ENCODE data around the gene CAMTA1. TPM values are rescaled to one million over a fixed set of nuclear protein-coding genes. Genes with fewer than 3 reads are reported as not detected.

The CAMTA1 gene
- polyA plus RNA-seq, 1 donor from 2014 or later = 162 TPM

DNA sequence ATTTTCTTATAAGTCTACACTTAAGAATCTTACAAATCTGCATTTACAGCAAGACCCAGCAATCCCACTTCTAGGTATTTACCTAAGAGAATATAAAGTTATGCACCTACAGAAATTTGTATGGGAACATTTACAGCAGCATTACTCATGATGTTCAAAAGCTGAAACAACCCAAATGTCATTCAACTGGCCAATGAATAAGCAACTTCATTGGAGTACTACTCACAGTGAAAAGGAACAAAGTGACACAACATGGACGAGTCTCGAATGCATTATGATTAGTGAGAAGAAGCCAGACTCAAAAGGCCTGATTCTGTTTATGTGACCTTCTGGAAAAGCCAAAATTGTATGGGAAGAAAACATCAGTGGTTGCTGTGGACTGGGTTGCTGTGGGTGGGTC, 116.9 kb downstream of the CAMTA1 start:
- Histone ChIP-seq H3K4me3 (ENCODE audit: low read length) (no peak overlapping the region), H3K27ac (ENCODE audit: low read length) (no peak overlapping the region), H4K20me1 (ENCODE audit: insufficient read depth) (no peaks in the 10 kb centered on the region), H3K36me3 (ENCODE audit: insufficient read depth, low read length) (no peaks in the 10 kb centered on the region), H3K9ac (ENCODE audit: low read length) (no peak overlapping the region), H3K79me2 (replicated peaks; ENCODE audit: insufficient read depth, low read length) (no peaks in the 10 kb centered on the region), H3K9me2 (ENCODE audit: insufficient read depth, low read length) (no peaks in the 10 kb centered on the region), H3F3A (ENCODE audit: insufficient read depth, low read length, poor library complexity, severe bottlenecking) (no peaks in the 10 kb centered on the region), H3K27me3 (ENCODE audit: insufficient read depth, low read depth, low read length) (no peaks in the 10 kb centered on the region), H2AFZ (ENCODE audit: low read depth, low read length) (no peak overlapping the region), H3K4me2 (ENCODE audit: low read length) (no peak overlapping the region), H3K9me3 (ENCODE audit: low read length) (no peaks in the 10 kb centered on the region)
- no peak for TF ChIP-seq POLR2AphosphoS5 (IDR thresholded peaks at IDR 0.05)
- TF ChIP-seq TAF1 (IDR thresholded peaks at IDR 0.05; ENCODE audit: low read depth) = no peak
- TF ChIP-seq, protein P1, sequence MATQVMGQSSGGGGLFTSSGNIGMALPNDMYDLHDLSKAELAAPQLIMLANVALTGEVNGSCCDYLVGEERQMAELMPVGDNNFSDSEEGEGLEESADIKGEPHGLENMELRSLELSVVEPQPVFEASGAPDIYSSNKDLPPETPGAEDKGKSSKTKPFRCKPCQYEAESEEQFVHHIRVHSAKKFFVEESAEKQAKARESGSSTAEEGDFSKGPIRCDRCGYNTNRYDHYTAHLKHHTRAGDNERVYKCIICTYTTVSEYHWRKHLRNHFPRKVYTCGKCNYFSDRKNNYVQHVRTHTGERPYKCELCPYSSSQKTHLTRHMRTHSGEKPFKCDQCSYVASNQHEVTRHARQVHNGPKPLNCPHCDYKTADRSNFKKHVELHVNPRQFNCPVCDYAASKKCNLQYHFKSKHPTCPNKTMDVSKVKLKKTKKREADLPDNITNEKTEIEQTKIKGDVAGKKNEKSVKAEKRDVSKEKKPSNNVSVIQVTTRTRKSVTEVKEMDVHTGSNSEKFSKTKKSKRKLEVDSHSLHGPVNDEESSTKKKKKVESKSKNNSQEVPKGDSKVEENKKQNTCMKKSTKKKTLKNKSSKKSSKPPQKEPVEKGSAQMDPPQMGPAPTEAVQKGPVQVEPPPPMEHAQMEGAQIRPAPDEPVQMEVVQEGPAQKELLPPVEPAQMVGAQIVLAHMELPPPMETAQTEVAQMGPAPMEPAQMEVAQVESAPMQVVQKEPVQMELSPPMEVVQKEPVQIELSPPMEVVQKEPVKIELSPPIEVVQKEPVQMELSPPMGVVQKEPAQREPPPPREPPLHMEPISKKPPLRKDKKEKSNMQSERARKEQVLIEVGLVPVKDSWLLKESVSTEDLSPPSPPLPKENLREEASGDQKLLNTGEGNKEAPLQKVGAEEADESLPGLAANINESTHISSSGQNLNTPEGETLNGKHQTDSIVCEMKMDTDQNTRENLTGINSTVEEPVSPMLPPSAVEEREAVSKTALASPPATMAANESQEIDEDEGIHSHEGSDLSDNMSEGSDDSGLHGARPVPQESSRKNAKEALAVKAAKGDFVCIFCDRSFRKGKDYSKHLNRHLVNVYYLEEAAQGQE (IDR thresholded peaks at IDR 0.05; ENCODE audit: borderline replicate concordance) = no peak
- TF ChIP-seq SMC3 (conservative IDR thresholded peaks at IDR 0.05; ENCODE audit: poor library complexity) = no peak
- TF ChIP-seq MXI1 (conservative IDR thresholded peaks at IDR 0.05; ENCODE audit: poor library complexity, severe bottlenecking) = no peak
- no peak for TF ChIP-seq EZH2 (IDR thresholded peaks at IDR 0.05; ENCODE audit: borderline replicate concordance, insufficient read depth, low read length, poor library complexity, severe bottlenecking)
- TF ChIP-seq RAD21 (conservative IDR thresholded peaks at IDR 0.05) = no peak
- no peak for TF ChIP-seq EP300 (conservative IDR thresholded peaks at IDR 0.05; ENCODE audit: poor library complexity, severe bottlenecking)
- TF ChIP-seq CTCF (IDR thresholded peaks at IDR 0.05; ENCODE audit: poor library complexity, severe bottlenecking) = no peak

DNA sequence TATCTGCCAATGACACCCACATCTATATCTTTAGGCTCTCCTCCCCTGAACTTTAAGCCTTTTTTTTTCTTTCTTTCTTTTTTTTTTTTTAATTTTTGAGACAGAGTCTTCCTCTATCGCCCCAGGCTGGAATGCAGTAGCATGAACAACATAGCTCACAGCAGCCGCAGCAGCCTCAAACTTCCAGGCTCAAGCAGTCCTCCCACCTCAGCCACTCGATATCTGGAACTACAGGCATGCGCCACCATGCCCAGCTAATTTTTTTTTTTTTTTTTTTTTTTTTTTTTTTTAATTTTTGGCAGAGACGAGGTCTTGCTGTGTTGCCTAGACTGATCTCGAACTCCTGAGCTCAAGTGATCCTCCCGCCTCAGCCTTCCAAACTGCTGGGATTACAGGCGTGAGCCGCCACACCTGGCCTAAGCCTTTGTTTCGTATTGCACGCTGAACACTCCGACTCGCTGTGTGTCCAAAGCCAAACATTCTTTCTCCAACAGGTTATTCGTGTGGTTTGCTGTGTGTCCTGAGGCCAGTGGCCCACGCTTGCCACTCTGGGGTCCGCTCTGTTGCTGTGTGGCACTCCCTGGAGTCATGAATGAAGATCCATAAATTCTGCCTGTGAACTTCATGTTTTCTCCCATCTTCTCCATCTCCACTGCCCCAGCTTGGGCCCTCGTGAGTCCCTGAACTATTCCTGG, 119.4 kb downstream of the CAMTA1 start:
- no peak for TF ChIP-seq CTCF (IDR thresholded peaks at IDR 0.05; ENCODE audit: poor library complexity, severe bottlenecking)
- TF ChIP-seq SMC3 (conservative IDR thresholded peaks at IDR 0.05; ENCODE audit: poor library complexity) = no peak
- TF ChIP-seq POLR2AphosphoS5 (IDR thresholded peaks at IDR 0.05) = no peak
- no peak for TF ChIP-seq EP300 (conservative IDR thresholded peaks at IDR 0.05; ENCODE audit: poor library complexity, severe bottlenecking)
- no peak for TF ChIP-seq MXI1 (conservative IDR thresholded peaks at IDR 0.05; ENCODE audit: poor library complexity, severe bottlenecking)
- TF ChIP-seq, protein P1 (IDR thresholded peaks at IDR 0.05; ENCODE audit: borderline replicate concordance) = no peak
- no peak for TF ChIP-seq TAF1 (IDR thresholded peaks at IDR 0.05; ENCODE audit: low read depth)
- TF ChIP-seq RAD21 (conservative IDR thresholded peaks at IDR 0.05) = no peak
- no peak for TF ChIP-seq EZH2 (IDR thresholded peaks at IDR 0.05; ENCODE audit: borderline replicate concordance, insufficient read depth, low read length, poor library complexity, severe bottlenecking)
- H4K20me1 ChIP-seq (ENCODE audit: insufficient read depth) = no peaks in the 10 kb centered on the region
- H3K36me3 ChIP-seq (ENCODE audit: insufficient read depth, low read length) = no peaks in the 10 kb centered on the region
- H3K4me3 ChIP-seq (ENCODE audit: low read length) = no peak overlapping the region
- no peak overlapping the region for H3K9ac ChIP-seq (ENCODE audit: low read length)
- no peak overlapping the region for H2AFZ ChIP-seq (ENCODE audit: low read depth, low read length)
- no peaks in the 10 kb centered on the region for H3K9me2 ChIP-seq (ENCODE audit: insufficient read depth, low read length)
- no peak overlapping the region for H3K27ac ChIP-seq (ENCODE audit: low read length)
- H3K27me3 ChIP-seq (ENCODE audit: insufficient read depth, low read depth, low read length) = no peaks in the 10 kb centered on the region
- no peak overlapping the region for H3K4me2 ChIP-seq (ENCODE audit: low read length)
- H3F3A ChIP-seq (ENCODE audit: insufficient read depth, low read length, poor library complexity, severe bottlenecking) = no peaks in the 10 kb centered on the region
- no peaks in the 10 kb centered on the region for H3K9me3 ChIP-seq (ENCODE audit: low read length)
- H3K79me2 ChIP-seq (replicated peaks; ENCODE audit: insufficient read depth, low read length) = no peaks in the 10 kb centered on the region

Data from neural cell (in vitro differentiated cells).